Retinal pigment epithelial cell (primary cell): ENCODE results near the gene KIAA0753.
A peak's percentile ranks its signal among the peaks of the same experiment; 100 is the strongest.
"Not testable (repeated sequence)": the region's sequence is repeated elsewhere in the genome, so short reads cannot be mapped to it uniquely, and the experiment has no call there.

Experiments used
- DNase-seq: peaks from one replicate; pipeline ENCODE4 v3.0.0-alpha.2; 2010; ENCODE audit warnings: low read depth
- H3K4me3 ChIP-seq: 2 replicates; pipeline ENCODE4 v1.5.1; 2011; ENCODE audit warnings: mild to moderate bottlenecking, low read length, control low read depth, moderate library complexity
- CTCF ChIP-seq: conservative IDR thresholded peaks from 2 replicates; pipeline ENCODE4 v1.5.1; 2011; ENCODE audit warnings: low read depth, low read length, control low read depth, inconsistent platforms

Gene KIAA0753

GRCh38 chr17:6668727-6669425 lies 28.4 kb upstream of the KIAA0753 start:
- no peak overlapping the region for H3K4me3 ChIP-seq
- no peak for TF ChIP-seq CTCF
- no peak for DNase-seq

GRCh38 chr17:6668219-6668618 lies 27.7 kb upstream of the KIAA0753 start:
- no peak for DNase-seq
- TF ChIP-seq CTCF, result no peak
- no peak overlapping the region for H3K4me3 ChIP-seq

GRCh38 chr17:6667516-6667915 lies 27.0 kb upstream of the KIAA0753 start:
- DNase-seq, result no peak
- H3K4me3 ChIP-seq, result no peak overlapping the region
- no peak for TF ChIP-seq CTCF

GRCh38 chr17:6666557-6666956 lies 26.0 kb upstream of the KIAA0753 start:
- TF ChIP-seq CTCF, result no peak
- no peak overlapping the region for H3K4me3 ChIP-seq
- DNase-seq, result no peak

- peak; percentile 35 for DNase-seq
- no peak overlapping the region for H3K4me3 ChIP-seq
- TF ChIP-seq CTCF, result peak; percentile 98
Measured at GRCh38 chr17:6666077-6666521, 25.6 kb upstream of the KIAA0753 start.

- DNase-seq, H3K4me3 ChIP-seq: not testable (repeated sequence)
Measured at GRCh38 chr17:6663200-6663599, 22.7 kb upstream of the KIAA0753 start.

GRCh38 chr17:6661464-6661848 lies 20.9 kb upstream of the KIAA0753 start:
- H3K4me3 ChIP-seq, result no peak overlapping the region
- TF ChIP-seq CTCF, result no peak
- no peak for DNase-seq
